ENCODE results near the gene NR1D2. TPM values are rescaled to one million over a fixed set of nuclear protein-coding genes. Genes with fewer than 3 reads are reported as not detected.

The NR1D2 gene
- total and polyA plus RNA-seq, 2 of the 13 experiments (the other 11 are each of a cell fraction or from before 2014, with no cell fraction given), result 5.3 to 8.1 TPM

DNA sequence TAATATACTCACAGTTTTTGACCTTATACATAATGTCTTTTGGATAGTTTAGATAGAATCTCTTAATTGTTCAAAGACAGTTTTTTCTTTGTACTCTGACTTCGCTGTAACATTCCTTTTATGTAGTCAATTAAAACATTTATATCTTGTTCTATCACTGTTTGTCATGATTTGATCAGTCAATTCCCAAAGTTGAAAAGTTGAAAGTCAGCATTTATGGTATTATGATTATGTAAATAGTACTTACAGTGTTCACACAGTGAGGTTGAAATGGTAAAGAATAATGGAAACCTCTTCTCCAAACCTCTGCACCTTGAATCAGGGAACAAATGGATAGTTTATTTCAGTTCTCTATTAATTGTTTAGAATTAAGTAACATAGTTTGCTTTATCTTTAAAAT is 26.6 kb downstream of the NR1D2 start:
- H3K27me3 ChIP-seq (ENCODE audit: control insufficient read depth in 1 of 2, insufficient read depth in 2 of 2, low read length in 2 of 2), result no peaks in the 10 kb centered on the region
- H3K79me2 ChIP-seq (ENCODE audit: insufficient read depth, low read length), result no peaks in the 10 kb centered on the region
- no peak for TF ChIP-seq REPIN1 (CRISPR knock-in tag; IDR thresholded peaks at IDR 0.05; ENCODE audit: borderline replicate concordance, low read depth)
- peak in 1 of 2 experiments; percentile 57; a peak in 3 of 4 replicates for TF ChIP-seq MAFK (conservative IDR thresholded peaks at IDR 0.05 in 1 of 2, IDR thresholded peaks at IDR 0.05 in 1 of 2; ENCODE audit: low read length in 2 of 2)
- no TSS peak for BruUV-seq (replicated peaks)
- H3K9me3 ChIP-seq (ENCODE audit: low read length), result no peaks in the 10 kb centered on the region
- no peak overlapping the region for H3K9ac ChIP-seq (ENCODE audit: insufficient read depth, low read depth, low read length)
- H3K27ac ChIP-seq (ENCODE audit: extremely low read length, insufficient read depth, low read length), result no peak overlapping the region
- ChIA-PET CTCF (ENCODE audit: low intra/inter-chr PET ratio, low total read pairs) (no interaction called here), POLR2A (no interaction called here)
- intact Hi-C loops (cut with micrococcal nuclease; ENCODE audit: unreplicated experiment), result no loop called here
- WGBS (ENCODE audit: low lambda C conversion rate), result 100% methylated on average over 1 of the region's 1 CpG
- H3K4me1 ChIP-seq (ENCODE audit: insufficient read depth, low read length), result no peaks in the 10 kb centered on the region
- H3K4me3 ChIP-seq (replicated peaks in 1 of 3; ENCODE audit: insufficient read depth in 1 of 3, low read depth in 2 of 3, low read length in 3 of 3), result no peak overlapping the region
- FAIRE-seq, result no peak
- no peak for DNase-seq (ENCODE audit: low spot score)
- no peaks in the 10 kb centered on the region for H4K20me1 ChIP-seq (ENCODE audit: insufficient read depth, low read length)
- in situ Hi-C loops (cut with HindIII; ENCODE audit: extremely low pct_ligation_motif_present, low pct_unique_long_range_greater_than_20kb), result no loop called here
- H2AFZ ChIP-seq (ENCODE audit: low read length), result no peak overlapping the region
- no peak overlapping the region for H3K4me2 ChIP-seq (ENCODE audit: low read depth, low read length)
- no peak for ATAC-seq
- H3K36me3 ChIP-seq (replicated peaks in 1 of 2; ENCODE audit: control insufficient read depth in 1 of 2, insufficient read depth in 2 of 2, low read length in 2 of 2), result peaks cover 10 to 15% of the 10 kb centered on the region in 2 experiments; a peak in 4 of 5 replicates

DNA sequence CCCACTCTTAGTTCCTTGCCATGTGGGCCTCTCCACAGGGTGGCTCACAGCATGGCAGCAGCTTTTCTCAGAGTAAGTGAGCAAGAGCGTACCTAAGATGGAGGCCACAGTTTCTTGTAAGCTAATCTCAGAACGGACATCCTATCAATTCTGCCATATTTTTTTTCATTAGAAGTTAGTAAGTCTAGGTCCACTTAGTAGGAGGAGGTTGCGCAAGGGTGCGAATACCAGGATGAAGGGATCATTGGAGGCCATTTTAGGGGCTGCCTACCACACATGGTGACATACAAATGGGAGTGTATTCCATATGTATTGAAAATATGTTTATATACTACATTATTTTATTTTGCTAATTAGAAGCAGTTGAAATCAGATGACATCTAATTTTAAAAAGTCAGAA is 31.5 kb downstream of the NR1D2 start:
- in situ Hi-C loops (cut with HindIII; ENCODE audit: extremely low pct_ligation_motif_present, low pct_unique_long_range_greater_than_20kb), result no loop called here
- Histone ChIP-seq H3K9me3 (ENCODE audit: low read length) (no peaks in the 10 kb centered on the region), H3K27me3 (ENCODE audit: control insufficient read depth in 1 of 2, insufficient read depth in 2 of 2, low read length in 2 of 2) (no peaks in the 10 kb centered on the region), H3K4me2 (ENCODE audit: low read depth, low read length) (no peak overlapping the region), H3K4me3 (replicated peaks in 1 of 3; ENCODE audit: insufficient read depth in 1 of 3, low read depth in 2 of 3, low read length in 3 of 3) (no peak overlapping the region), H3K36me3 (replicated peaks in 1 of 2; ENCODE audit: control insufficient read depth in 1 of 2, insufficient read depth in 2 of 2, low read length in 2 of 2) (peaks cover 5 to 16% of the 10 kb centered on the region in 2 experiments; a peak in 3 of 5 replicates), H3K79me2 (ENCODE audit: insufficient read depth, low read length) (no peaks in the 10 kb centered on the region), H3K27ac (ENCODE audit: extremely low read length, insufficient read depth, low read length) (no peak overlapping the region), H3K4me1 (ENCODE audit: insufficient read depth, low read length) (no peaks in the 10 kb centered on the region), H4K20me1 (ENCODE audit: insufficient read depth, low read length) (no peaks in the 10 kb centered on the region), H3K9ac (ENCODE audit: insufficient read depth, low read depth, low read length) (no peak overlapping the region), H2AFZ (ENCODE audit: low read length) (no peak overlapping the region)
- TF ChIP-seq TRIM24 (CRISPR knock-in tag; IDR thresholded peaks at IDR 0.05) (no peak), KLF11 (CRISPR knock-in tag; IDR thresholded peaks at IDR 0.05) (no peak), ZNF562 (CRISPR knock-in tag; IDR thresholded peaks at IDR 0.05; ENCODE audit: borderline replicate concordance) (no peak), SETDB1 (CRISPR knock-in tag; IDR thresholded peaks at IDR 0.05; ENCODE audit: borderline replicate concordance) (no peak)
- TF ChIP-seq, protein P1, sequence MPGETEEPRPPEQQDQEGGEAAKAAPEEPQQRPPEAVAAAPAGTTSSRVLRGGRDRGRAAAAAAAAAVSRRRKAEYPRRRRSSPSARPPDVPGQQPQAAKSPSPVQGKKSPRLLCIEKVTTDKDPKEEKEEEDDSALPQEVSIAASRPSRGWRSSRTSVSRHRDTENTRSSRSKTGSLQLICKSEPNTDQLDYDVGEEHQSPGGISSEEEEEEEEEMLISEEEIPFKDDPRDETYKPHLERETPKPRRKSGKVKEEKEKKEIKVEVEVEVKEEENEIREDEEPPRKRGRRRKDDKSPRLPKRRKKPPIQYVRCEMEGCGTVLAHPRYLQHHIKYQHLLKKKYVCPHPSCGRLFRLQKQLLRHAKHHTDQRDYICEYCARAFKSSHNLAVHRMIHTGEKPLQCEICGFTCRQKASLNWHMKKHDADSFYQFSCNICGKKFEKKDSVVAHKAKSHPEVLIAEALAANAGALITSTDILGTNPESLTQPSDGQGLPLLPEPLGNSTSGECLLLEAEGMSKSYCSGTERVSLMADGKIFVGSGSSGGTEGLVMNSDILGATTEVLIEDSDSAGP (CRISPR knock-in tag; IDR thresholded peaks at IDR 0.05; ENCODE audit: borderline replicate concordance), result no peak
- FAIRE-seq, result no peak
- ChIA-PET CTCF (ENCODE audit: low intra/inter-chr PET ratio, low total read pairs) (no interaction called here), POLR2A (no interaction called here)
- BruUV-seq (replicated peaks), result no TSS peak
- ATAC-seq, result no peak
- DNase-seq (ENCODE audit: low spot score), result no peak
- WGBS (ENCODE audit: low lambda C conversion rate), result 70% methylated on average over 4 of the region's 4 CpGs
- intact Hi-C loops (cut with micrococcal nuclease; ENCODE audit: unreplicated experiment), result no loop called here

Measured in HepG2 (cell line).